BJ (cell line): ENCODE measurements around the gene PAMR1. TPM values are rescaled to one million over a fixed set of nuclear protein-coding genes. Genes with fewer than 3 reads are reported as not detected.
A peak's percentile ranks its signal among the peaks of the same experiment; 100 is the strongest.

Experiments used
- CTCF ChIA-PET: fragments of 350-600 bp; formaldehyde crosslinking; extraction: SDS; loops from one replicate; lab custom pipeline; 2021; ENCODE audit warnings: antibody characterized with exemption, inconsistent platforms; lab: Yijun Ruan, JAX
- POLR2A ChIA-PET: fragments of 300-600 bp; sonication (Branson Sonifier 250); formaldehyde crosslinking; extraction: SDS; loops from one replicate; lab custom pipeline; 2021; ENCODE audit warnings: antibody characterized with exemption; lab: Charles Lee
- DNase-seq: peaks from one replicate; pipeline ENCODE4 v3.0.0-alpha.2; 2011; ENCODE audit warnings: low read depth
- H3K27me3 ChIP-seq: 2 replicates; pipeline ENCODE4 v1.6.0; 2011; ENCODE audit warnings: low read length; ENCODE audit not compliant: control insufficient read depth, insufficient read depth
- H3K36me3 ChIP-seq: 2 replicates; pipeline ENCODE4 v1.5.1; 2011; ENCODE audit warnings: low read length; ENCODE audit not compliant: control insufficient read depth, insufficient read depth
- H3K4me3 ChIP-seq: 2 replicates; pipeline ENCODE4 v1.5.1; 2011; ENCODE audit warnings: low read depth, mild to moderate bottlenecking, control low read depth, low read length
- polyA plus RNA-seq: library from polyadenylated mRNA; depleted of rRNA; stranded (reverse); fragments of >200 nt; gene quantifications from 2 replicates; pipeline ENCODE4 v1.2.3, GENCODE V29; 2011
- TF ChIP-seq, protein P1 (sequence below): IDR thresholded peaks from 2 replicates; pipeline ENCODE4 v1.5.1; 2011; ENCODE audit warnings: low read depth, mild to moderate bottlenecking, control low read depth, inconsistent platforms, low read length, moderate library complexity; ENCODE audit not compliant: insufficient read depth

Gene PAMR1
- polyA plus RNA-seq, 1 experiment: 131 TPM

DNA sequence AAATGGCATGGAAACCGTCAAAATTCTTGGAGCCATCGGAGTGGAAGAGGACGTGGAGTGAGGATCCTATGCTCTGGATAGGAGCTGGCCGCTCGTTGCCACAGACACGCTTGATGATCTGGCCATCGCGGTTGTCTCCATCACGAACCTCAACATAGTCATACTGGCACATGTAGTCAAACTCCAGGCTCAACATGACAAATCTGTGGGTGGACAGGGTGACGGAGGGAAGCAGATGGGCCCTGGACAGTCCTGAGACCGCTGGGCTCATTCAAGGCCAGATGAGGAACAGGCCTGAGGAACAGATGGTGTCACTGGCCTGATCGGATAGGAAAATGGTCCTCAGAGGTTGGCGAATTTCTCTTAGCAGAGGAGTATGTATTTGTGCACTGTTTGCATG, 54.8 kb downstream of the PAMR1 start:
- POLR2A ChIA-PET: no interaction called here

DNA sequence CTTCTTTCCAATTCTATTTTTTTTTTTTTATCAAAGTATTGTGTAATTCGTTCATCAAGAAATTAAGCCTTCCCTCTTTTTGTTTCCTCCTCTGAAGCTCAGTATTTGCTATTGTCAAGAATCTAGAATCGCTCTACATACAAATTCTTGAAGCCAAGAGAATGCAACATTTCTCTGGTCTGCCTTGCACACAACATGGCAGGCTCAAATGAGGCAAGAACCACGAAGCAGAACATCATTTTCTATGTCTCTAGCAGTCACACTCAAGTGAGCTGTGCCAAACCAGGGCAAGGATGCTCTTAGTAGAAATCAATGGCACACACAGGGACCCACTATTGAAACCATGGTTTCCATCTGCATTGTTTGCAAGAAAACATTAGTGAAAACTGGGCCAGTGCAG, 59.4 kb downstream of the PAMR1 start:
- Histone ChIP-seq H3K27me3 (no peaks in the 10 kb centered on the region), H3K4me3 (no peak overlapping the region), H3K36me3 (peaks cover 14% of the 10 kb centered on the region)
- no peak for DNase-seq
- TF ChIP-seq, protein P1, sequence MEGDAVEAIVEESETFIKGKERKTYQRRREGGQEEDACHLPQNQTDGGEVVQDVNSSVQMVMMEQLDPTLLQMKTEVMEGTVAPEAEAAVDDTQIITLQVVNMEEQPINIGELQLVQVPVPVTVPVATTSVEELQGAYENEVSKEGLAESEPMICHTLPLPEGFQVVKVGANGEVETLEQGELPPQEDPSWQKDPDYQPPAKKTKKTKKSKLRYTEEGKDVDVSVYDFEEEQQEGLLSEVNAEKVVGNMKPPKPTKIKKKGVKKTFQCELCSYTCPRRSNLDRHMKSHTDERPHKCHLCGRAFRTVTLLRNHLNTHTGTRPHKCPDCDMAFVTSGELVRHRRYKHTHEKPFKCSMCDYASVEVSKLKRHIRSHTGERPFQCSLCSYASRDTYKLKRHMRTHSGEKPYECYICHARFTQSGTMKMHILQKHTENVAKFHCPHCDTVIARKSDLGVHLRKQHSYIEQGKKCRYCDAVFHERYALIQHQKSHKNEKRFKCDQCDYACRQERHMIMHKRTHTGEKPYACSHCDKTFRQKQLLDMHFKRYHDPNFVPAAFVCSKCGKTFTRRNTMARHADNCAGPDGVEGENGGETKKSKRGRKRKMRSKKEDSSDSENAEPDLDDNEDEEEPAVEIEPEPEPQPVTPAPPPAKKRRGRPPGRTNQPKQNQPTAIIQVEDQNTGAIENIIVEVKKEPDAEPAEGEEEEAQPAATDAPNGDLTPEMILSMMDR: no peak
- CTCF ChIA-PET: interaction anchor here (1.8 kb wide), 1 partner anchor 800 kb away, joined by 4 read pairs; no protein-coding TSS in a partner anchor
- POLR2A ChIA-PET: no interaction called here

More for the DNA sequence above, 54.8 kb downstream of the PAMR1 start:
- Histone ChIP-seq H3K4me3 (no peak overlapping the region), H3K27me3 (no peaks in the 10 kb centered on the region), H3K36me3 (peaks cover 16% of the 10 kb centered on the region)
- CTCF ChIA-PET: no interaction called here
- DNase-seq: no peak
- TF ChIP-seq, protein P1: no peak

DNA sequence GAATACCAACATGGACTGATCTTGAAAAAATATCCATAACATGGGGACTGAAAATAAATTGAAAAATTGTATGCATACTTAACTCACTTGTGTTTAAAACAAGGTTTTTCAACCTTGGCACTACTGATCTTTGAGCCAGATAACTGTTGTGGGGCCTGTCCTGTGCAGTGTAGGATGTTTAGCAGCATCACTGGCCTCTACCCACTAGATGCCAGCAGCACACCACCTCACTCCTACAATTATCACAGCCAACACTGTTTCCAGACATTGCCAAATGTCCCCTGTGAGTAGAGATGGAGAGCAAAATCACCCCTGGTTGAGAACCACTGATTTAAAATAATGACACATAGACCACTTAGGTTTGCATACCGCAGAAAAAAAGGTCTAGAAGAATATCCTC, 61.1 kb downstream of the PAMR1 start:
- Histone ChIP-seq H3K27me3 (no peaks in the 10 kb centered on the region), H3K36me3 (peaks cover 8% of the 10 kb centered on the region), H3K4me3 (no peak overlapping the region)
- ChIA-PET POLR2A (no interaction called here), CTCF (interaction anchor here (1.6 kb wide), 1 partner anchor 13 kb away, joined by 8 read pairs; no protein-coding TSS in a partner anchor)
- no peak for DNase-seq
- TF ChIP-seq, protein P1: peak; percentile 21; the same call in 1 of the 2 replicates

DNA sequence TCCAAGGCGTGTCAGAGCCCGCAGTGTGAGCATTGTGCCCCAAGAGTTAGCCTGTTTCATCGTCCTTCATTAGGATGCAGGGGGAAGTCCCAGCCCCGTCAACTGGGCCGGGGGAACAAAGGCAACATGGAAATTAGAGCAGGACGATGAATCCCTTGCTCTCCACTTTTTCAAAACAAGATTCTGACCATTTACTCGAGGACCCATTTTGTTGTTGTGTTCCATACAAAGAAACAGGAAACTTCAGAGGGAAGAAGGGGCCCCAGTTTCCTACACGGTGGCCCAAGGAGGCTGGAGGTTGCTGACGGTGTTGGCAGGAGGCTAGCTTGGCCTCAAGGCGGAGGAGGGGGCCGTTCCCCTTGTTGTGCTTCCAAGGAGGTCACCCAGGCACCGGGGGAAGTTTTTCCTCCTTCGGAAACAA, 62.1 kb downstream of the PAMR1 start:
- POLR2A ChIA-PET: no interaction called here
- peaks cover 5% of the 10 kb centered on the region; the same call in 1 of the 2 replicates for H3K36me3 ChIP-seq
- CTCF ChIA-PET: interaction anchor here (1.6 kb wide), 1 partner anchor 14 kb away, joined by 8 read pairs; no protein-coding TSS in a partner anchor
- DNase-seq: no peak
- TF ChIP-seq, protein P1: no peak
- H3K4me3 ChIP-seq: no peak overlapping the region
- H3K27me3 ChIP-seq: no peaks in the 10 kb centered on the region

DNA sequence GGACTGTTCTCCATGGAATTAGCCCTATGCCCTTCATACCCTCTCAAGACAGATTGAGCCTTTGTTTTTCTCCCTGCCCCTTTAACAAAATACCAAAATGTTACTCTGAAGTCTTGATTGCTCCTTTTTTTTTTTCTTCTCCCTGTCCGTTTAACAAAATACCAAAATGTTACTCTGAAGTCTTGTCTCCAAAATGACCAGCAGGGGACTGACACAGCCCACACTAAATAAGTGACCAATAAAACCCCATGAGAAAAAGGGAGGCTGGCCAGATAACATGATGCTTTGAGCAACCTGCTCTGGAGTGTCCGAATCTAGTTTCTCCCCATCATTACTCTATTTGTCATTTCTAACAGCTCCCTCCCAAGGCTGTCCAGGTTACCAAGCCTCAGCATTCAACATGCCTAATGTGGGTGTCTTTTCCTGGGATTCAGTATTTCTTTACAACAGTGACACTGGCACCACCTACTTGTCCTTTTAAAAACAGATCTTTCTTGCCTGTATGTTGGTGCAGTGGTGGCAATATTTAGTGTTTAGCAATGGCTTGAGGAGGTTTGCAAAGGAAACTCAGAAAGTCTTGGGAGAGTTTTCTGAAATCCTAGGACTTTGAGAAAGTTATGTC, 63.4 kb downstream of the PAMR1 start:
- CTCF ChIA-PET: interaction anchor here (0.9 kb wide), 1 partner anchor 10 kb away, joined by 3 read pairs; no protein-coding TSS in a partner anchor
- Histone ChIP-seq H3K36me3 (peaks cover 6% of the 10 kb centered on the region), H3K4me3 (no peak overlapping the region), H3K27me3 (no peaks in the 10 kb centered on the region)
- POLR2A ChIA-PET: interaction anchor here (0.6 kb wide), 1 partner anchor 38 kb away, joined by 3 read pairs; no protein-coding TSS in a partner anchor
- TF ChIP-seq, protein P1: no peak
- DNase-seq: no peak
